22Rv1 (cell line): ENCODE measurements around the gene ORAI3.

Source experiments
- ZFX ChIP-seq: fragments of 450-650 bp; IDR thresholded peaks from 2 replicates; pipeline ENCODE4 v1.6.1; 2017; ENCODE audit warnings: antibody characterized with exemption, borderline replicate concordance
- TF ChIP-seq, protein P1 (sequence below): fragments of 450-650 bp; IDR thresholded peaks from 2 replicates; pipeline ENCODE4 v1.5.1; 2017; ENCODE audit warnings: mild to moderate bottlenecking

DNA sequence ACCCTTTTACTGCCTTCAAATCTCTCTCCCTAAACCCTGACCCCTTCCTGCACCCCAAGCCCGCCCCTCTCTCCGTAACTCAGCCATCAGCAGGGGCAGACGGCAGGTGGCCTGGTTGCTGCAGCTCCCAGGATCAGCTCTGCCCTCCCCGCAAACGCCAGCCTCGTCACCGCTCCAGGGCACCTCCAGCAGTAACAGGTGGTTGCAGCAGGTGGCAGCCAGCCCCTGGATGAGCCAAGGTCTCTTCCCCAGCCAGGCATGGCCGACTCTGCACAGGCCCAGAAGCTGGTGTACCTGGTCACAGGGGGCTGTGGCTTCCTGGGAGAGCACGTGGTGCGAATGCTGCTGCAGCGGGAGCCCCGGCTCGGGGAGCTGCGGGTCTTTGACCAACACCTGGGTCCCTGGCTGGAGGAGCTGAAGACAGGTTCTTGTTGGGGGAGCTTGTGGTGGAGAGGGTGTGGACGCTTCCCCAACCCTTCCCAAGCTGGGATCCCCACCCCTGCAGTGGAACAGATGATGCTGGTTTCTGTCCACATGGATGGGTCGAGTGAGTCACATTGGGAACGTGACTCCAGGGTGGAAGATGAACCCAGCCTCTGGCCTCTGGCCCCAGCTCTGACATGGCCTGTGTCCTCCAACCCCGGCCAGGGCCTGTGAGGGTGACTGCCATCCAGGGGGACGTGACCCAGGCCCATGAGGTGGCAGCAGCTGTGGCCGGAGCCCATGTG is 36.7 kb downstream of the ORAI3 start:
- TF ChIP-seq, protein P1, sequence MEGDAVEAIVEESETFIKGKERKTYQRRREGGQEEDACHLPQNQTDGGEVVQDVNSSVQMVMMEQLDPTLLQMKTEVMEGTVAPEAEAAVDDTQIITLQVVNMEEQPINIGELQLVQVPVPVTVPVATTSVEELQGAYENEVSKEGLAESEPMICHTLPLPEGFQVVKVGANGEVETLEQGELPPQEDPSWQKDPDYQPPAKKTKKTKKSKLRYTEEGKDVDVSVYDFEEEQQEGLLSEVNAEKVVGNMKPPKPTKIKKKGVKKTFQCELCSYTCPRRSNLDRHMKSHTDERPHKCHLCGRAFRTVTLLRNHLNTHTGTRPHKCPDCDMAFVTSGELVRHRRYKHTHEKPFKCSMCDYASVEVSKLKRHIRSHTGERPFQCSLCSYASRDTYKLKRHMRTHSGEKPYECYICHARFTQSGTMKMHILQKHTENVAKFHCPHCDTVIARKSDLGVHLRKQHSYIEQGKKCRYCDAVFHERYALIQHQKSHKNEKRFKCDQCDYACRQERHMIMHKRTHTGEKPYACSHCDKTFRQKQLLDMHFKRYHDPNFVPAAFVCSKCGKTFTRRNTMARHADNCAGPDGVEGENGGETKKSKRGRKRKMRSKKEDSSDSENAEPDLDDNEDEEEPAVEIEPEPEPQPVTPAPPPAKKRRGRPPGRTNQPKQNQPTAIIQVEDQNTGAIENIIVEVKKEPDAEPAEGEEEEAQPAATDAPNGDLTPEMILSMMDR = peak; percentile 51
- no peak for TF ChIP-seq ZFX
